Measurements from ENCODE around the gene EXD3.
"Not testable (repeated sequence)": the region's sequence is repeated elsewhere in the genome, so short reads cannot be mapped to it uniquely, and the experiment has no call there.

EXD3 gene

GRCh38 chr9:137350696-137351584 lies 72.0 kb downstream of the EXD3 start:
- no peak for DNase-seq

GRCh38 chr9:137349471-137350033 lies 73.4 kb downstream of the EXD3 start:
- DNase-seq, result no peak

- DNase-seq, result no peak
Observed at GRCh38 chr9:137348769-137349470, 74.0 kb downstream of the EXD3 start.

GRCh38 chr9:137347928-137348327 lies 75.0 kb downstream of the EXD3 start:
- no peak for DNase-seq

- DNase-seq, result no peak
Observed at GRCh38 chr9:137342482-137342881, 80.5 kb downstream of the EXD3 start.

- DNase-seq, result no peak
Observed at GRCh38 chr9:137341227-137341626, 81.7 kb downstream of the EXD3 start.

- DNase-seq, result not testable (repeated sequence)
Observed at GRCh38 chr9:137339908-137340462, 83.0 kb downstream of the EXD3 start.

GRCh38 chr9:137339045-137339907 lies 83.7 kb downstream of the EXD3 start:
- DNase-seq, result no peak

- DNase-seq, result no peak
Observed at GRCh38 chr9:137336735-137337134, 86.2 kb downstream of the EXD3 start.

- no peak for DNase-seq
Observed at GRCh38 chr9:137333016-137333671, 89.8 kb downstream of the EXD3 start.

GRCh38 chr9:137331929-137332328 lies 91.0 kb downstream of the EXD3 start:
- no peak for DNase-seq

GRCh38 chr9:137330689-137331088 lies 92.3 kb downstream of the EXD3 start:
- no peak for DNase-seq

- not testable (repeated sequence) for DNase-seq
Observed at GRCh38 chr9:137329590-137329989, 93.4 kb downstream of the EXD3 start.

GRCh38 chr9:137327641-137328550 lies 95.1 kb downstream of the EXD3 start:
- DNase-seq, result not testable (repeated sequence)

GRCh38 chr9:137326445-137327065 lies 96.4 kb downstream of the EXD3 start:
- no peak for DNase-seq

- no peak for DNase-seq
Observed at GRCh38 chr9:137325799-137326198, 97.2 kb downstream of the EXD3 start.

GRCh38 chr9:137325124-137325523 lies 97.8 kb downstream of the EXD3 start:
- DNase-seq, result no peak

GRCh38 chr9:137323531-137324331 lies 99.2 kb downstream of the EXD3 start:
- no peak for DNase-seq

Measured in anterior cingulate cortex (tissue), 58 donors.